Measurements from ENCODE around the gene ITGB5.

The ITGB5 gene

DNA sequence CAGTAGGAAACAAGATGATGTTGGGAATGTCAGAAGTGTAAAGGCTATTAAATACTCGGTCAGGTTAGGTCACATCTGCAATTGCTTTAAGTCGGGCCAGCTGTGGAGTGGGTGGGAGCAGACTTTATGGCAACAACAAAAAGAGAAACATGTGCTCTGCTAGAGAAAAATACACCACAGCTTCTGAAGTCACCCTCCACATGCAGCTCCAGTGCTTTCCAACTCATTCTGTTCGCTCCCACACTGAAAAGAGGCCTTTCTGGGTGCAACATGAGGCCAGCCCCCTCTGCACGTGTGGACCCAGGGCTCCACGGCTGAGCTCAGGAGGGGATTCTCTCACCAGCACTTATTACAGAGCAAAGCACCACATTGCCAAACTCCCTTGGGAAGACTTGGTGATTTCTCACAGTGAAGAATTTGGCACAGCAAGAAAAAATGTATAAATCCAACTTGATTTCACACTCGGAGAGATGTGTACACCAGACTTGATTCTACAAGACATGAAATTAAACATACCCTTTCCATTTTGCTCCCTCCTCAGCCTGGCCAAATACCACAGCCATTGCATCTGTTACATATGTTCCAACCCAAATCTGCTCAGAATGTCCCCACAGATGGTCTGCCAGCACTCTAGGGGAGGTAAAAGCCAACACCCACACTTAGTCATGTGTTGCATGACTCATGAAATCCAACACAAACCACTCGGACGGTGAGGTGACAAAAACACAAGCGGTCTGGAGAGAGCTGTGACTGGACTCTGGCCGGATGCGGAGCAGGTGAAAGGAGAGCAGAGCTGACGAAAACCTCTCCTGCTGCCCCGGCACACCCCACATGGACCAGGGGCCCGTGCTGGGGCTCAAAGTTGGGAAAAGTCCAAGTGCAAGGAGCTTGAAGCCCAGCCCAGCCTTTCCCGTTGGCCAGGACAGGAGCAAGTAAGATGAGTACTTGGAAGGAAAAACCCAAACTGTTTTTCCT lies 74.6 kb downstream of the ITGB5 start:
- no peak for TF ChIP-seq CTCF (IDR thresholded peaks at IDR 0.05; ENCODE audit: low read depth, low read length)
- no peak overlapping the region for H3K4me3 ChIP-seq (ENCODE audit: low read depth, low read length)

- H3K4me3 ChIP-seq (ENCODE audit: low read depth, low read length) = no peak overlapping the region
- no peak for TF ChIP-seq CTCF (IDR thresholded peaks at IDR 0.05; ENCODE audit: low read depth, low read length)
These were observed 75.7 kb downstream of the ITGB5 start for GRCh38 chr3:124811436-124811835.

GRCh38 chr3:124810970-124811369 lies 76.2 kb downstream of the ITGB5 start:
- H3K4me3 ChIP-seq (ENCODE audit: low read depth, low read length) = no peak overlapping the region
- no peak for TF ChIP-seq CTCF (IDR thresholded peaks at IDR 0.05; ENCODE audit: low read depth, low read length)

DNA sequence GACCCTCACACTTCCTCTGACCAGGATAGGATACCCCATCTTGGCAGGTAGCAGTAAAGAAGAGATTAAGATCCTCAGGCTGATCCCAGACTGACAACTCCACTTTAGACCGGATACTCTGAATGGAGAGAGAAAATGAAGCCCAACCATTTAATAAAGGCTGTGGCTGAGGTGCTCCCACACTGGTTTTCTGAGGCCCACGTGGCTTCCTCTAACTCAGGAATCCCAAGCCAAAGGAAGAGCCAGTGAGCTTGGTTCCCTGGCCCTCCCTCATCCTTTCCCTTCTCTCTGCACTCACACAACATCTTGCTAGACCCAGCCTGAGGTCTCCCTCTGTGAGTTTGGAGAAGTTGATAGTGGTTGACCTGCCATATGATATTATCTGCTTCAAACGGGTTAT lies 78.1 kb downstream of the ITGB5 start:
- H3K4me3 ChIP-seq (ENCODE audit: low read depth, low read length) = no peak overlapping the region
- TF ChIP-seq CTCF (IDR thresholded peaks at IDR 0.05; ENCODE audit: low read depth, low read length) = no peak

DNA sequence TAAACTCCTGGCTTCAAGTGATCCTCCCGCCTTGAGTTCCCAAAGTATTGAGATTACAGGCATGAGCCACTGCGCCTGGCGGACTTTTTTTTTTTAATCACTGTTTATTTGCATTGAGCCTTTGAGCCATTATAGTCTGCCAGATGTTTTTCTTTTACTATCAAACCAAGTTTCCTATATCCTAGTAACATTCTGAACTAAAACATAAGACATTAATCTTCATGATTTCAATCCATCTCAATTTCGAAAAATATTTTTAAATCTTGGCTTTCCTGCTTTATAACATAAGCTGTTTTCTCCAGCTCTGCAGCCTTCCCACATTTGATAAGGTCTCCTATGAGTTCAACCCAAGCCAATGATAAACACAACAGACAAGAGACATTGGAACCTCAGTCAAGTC lies 81.5 kb downstream of the ITGB5 start:
- H3K4me3 ChIP-seq (ENCODE audit: low read depth, low read length) = no peak overlapping the region
- TF ChIP-seq CTCF (IDR thresholded peaks at IDR 0.05; ENCODE audit: low read depth, low read length) = no peak

GRCh38 chr3:124804875-124805274 lies 82.3 kb downstream of the ITGB5 start:
- no peak for TF ChIP-seq CTCF (IDR thresholded peaks at IDR 0.05; ENCODE audit: low read depth, low read length)
- H3K4me3 ChIP-seq (ENCODE audit: low read depth, low read length) = no peak overlapping the region

- H3K4me3 ChIP-seq (ENCODE audit: low read depth, low read length) = no peak overlapping the region
- no peak for TF ChIP-seq CTCF (IDR thresholded peaks at IDR 0.05; ENCODE audit: low read depth, low read length)
These were observed 84.5 kb downstream of the ITGB5 start for GRCh38 chr3:124802702-124803101.
